Aorta (tissue), 5 donors: ENCODE data around the gene CATSPER3. TPM values are rescaled to one million over a fixed set of nuclear protein-coding genes. Genes with fewer than 3 reads are reported as not detected.

Experiments used
- ATAC-seq: fragments of 200-7000 bp; cut with Tn5 transposase; one replicate; pipeline ENCODE4 v1.9.1; 2022; ENCODE audit warnings: moderate library complexity; ENCODE audit not compliant: low FRiP score
- DNase-seq, 2 donors: peaks; one replicate each; pipeline ENCODE4 v3.0.0-alpha.2; 2020
- H3K27ac ChIP-seq, 2 donors: one replicate each; pipeline ENCODE4 v1.5.1; 2013; ENCODE audit warnings: low read length in 2 of 2, mild to moderate bottlenecking in 2 of 2, moderate library complexity in 2 of 2, control low read depth in 1 of 2, inconsistent platforms in 1 of 2, low read depth in 1 of 2
- H3K27me3 ChIP-seq, 2 donors: one replicate each; pipeline ENCODE4 v1.6.1; 2013; ENCODE audit warnings: control low read depth in 1 of 2, low read length in 1 of 2, mild to moderate bottlenecking in 1 of 2, moderate library complexity in 1 of 2; ENCODE audit not compliant: insufficient read depth in 2 of 2, control insufficient read depth in 1 of 2
- H3K36me3 ChIP-seq, 2 donors: one replicate each; pipeline ENCODE4 v1.6.1; 2013; ENCODE audit warnings: control low read depth in 1 of 2, low read length in 1 of 2, mild to moderate bottlenecking in 1 of 2; ENCODE audit not compliant: insufficient read depth in 2 of 2, control insufficient read depth in 1 of 2
- H3K4me1 ChIP-seq, 2 donors: one replicate each; pipeline ENCODE4 v1.6.1; 2013; ENCODE audit warnings: low read length in 2 of 2, control low read depth in 1 of 2, mild to moderate bottlenecking in 1 of 2, moderate library complexity in 1 of 2; ENCODE audit not compliant: insufficient read depth in 2 of 2, control insufficient read depth in 1 of 2
- H3K4me3 ChIP-seq, 2 donors: one replicate each; pipeline ENCODE4 v1.5.1; 2013; ENCODE audit warnings: low read length in 2 of 2, control low read depth in 1 of 2, mild to moderate bottlenecking in 1 of 2
- H3K9me3 ChIP-seq: one replicate; pipeline ENCODE4 v1.6.1; 2013; ENCODE audit warnings: mild to moderate bottlenecking, low read length; ENCODE audit not compliant: control insufficient read depth
- WGBS, 2 donors: extraction: QIAGEN DNeasy Blood & Tissue Kit; methylation state at CpG; one replicate each; pipeline ENCODE4 v1.1.7; 2013; 5-methylcytosine and 5-hydroxymethylcytosine counted together
- intact Hi-C, 2 donors: fragments of 100-400 bp; cut with DNase I; formaldehyde crosslinking; loops; one replicate each; pipeline versions ENCODE4 v1.14.2 to v1.15.0; 2022
- polyA plus RNA-seq, 2 donors: library from polyadenylated mRNA; stranded (reverse); fragments of 200-250 nt; gene quantifications; one replicate each; pipeline ENCODE4 v1.2.3, GENCODE V29; 2013
- total RNA-seq, 2 donors: library from RNA; stranded (reverse); fragmentation: NEBNext Ultra II Directional; extraction: Animal tissue kit (Norgen Biotek cat#: 25700); gene quantifications; one replicate each; pipeline ENCODE4 v1.2.1, GENCODE V29; 2021
- donor health status: healthy with polysubstance abuse.
- donor health status: Bipolar disorder and iron deficiency.
- donor health status: DM: no; HTN: no; CAD: no.
- donor health status: DM: no; HTN: no; CAD: no.
- donor health status: DM: yes; HTN: yes; CAD: no.

CATSPER3 gene
- total and polyA plus RNA-seq, 4 donors, result 0.29 to 1.3 (median 0.63) TPM

GRCh38 chr5:135011355-135012032 lies 43.8 kb downstream of the CATSPER3 start:
- Histone ChIP-seq H3K4me3 (no peak overlapping the region), H3K9me3 (no peaks in the 10 kb centered on the region), H3K27ac (no peak overlapping the region), H3K27me3 (no peaks in the 10 kb centered on the region), H3K36me3 (no peaks in the 10 kb centered on the region), H3K4me1 (peaks cover 0 to 8% of the 10 kb centered on the region in 2 donors)
- peak in 1 of 2 donors; percentile 55 for DNase-seq
- 93 to 97% methylated on average over 4 of the region's 4 CpGs for WGBS, 2 donors
- ATAC-seq, result no peak
- intact Hi-C loops, result loop anchor here in 1 of 2 donors (10.0 kb wide), 1 partner anchor 183 kb away; no protein-coding TSS in a partner anchor

GRCh38 chr5:135012033-135012588 lies 44.4 kb downstream of the CATSPER3 start:
- Histone ChIP-seq H3K27me3 (no peaks in the 10 kb centered on the region), H3K27ac (no peak overlapping the region), H3K4me1 (peaks cover 0 to 8% of the 10 kb centered on the region in 2 donors), H3K36me3 (no peaks in the 10 kb centered on the region), H3K4me3 (no peak overlapping the region), H3K9me3 (no peaks in the 10 kb centered on the region)
- intact Hi-C loops, result loop anchor here in 1 of 2 donors (10.0 kb wide), 1 partner anchor 183 kb away; no protein-coding TSS in a partner anchor
- WGBS, 2 donors, result 89 to 93% methylated on average over 2 of the region's 2 CpGs
- DNase-seq, result peak in 1 of 2 donors; percentile 52
- no peak for ATAC-seq

DNA sequence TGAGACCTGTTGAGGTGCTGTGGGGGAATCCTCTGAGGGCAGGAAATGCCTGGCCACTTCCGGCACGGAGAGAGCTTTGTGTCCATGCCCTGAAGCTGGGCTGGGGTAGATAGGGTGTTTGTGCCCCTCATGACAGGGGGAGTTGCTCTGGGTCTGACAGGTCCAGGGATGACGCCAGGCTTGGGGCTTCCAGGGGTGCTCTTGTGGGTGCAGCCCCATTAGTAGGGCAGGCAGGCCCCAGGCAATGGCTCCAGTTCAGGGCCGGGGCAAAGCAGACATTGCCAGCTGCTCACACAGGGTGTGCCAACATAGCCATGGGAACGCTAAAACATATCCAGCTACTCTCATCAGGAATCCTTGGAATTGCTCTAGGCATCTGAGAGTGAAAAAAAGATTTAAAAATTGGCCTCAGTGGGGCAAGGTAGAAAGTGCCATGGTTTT lies 45.3 kb downstream of the CATSPER3 start:
- no peak overlapping the region for H3K4me3 ChIP-seq
- intact Hi-C loops, result loop anchor here in 1 of 2 donors (10.0 kb wide), 1 partner anchor 182 kb away; no protein-coding TSS in a partner anchor
- peaks cover 0 to 8% of the 10 kb centered on the region in 2 donors for H3K4me1 ChIP-seq
- no peaks in the 10 kb centered on the region for H3K27me3 ChIP-seq
- WGBS, 2 donors, result 32 to 40% methylated on average over 5 of the region's 5 CpGs
- DNase-seq (peak in 1 of 2 donors; percentile 75), ATAC-seq (no peak)
- H3K27ac ChIP-seq, result peak overlapping the region in 1 of 2 donors; percentile 91
- H3K36me3 ChIP-seq, result no peaks in the 10 kb centered on the region
- no peaks in the 10 kb centered on the region for H3K9me3 ChIP-seq

DNA sequence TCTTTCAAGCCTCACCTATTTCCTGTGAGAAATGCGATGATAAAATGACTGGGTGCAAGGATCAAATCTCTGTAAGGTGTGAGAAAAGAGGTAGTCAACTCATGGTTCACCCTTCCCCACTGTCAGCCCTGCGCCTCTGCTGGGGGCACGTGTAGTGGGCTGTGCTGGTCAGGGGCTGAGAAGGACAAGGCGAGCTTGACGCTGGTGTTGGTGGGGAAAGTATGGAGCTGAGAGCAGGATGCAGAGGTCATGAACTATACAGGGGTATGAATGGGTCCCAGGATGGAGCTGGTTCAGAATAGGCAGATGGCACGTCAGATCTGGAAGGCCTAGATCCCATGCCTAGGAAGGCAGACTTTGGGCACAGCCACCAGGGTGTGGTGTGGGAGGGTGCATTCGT lies 45.7 kb downstream of the CATSPER3 start:
- Histone ChIP-seq H3K27ac (peak overlapping the region in 1 of 2 donors; percentile 91), H3K36me3 (no peaks in the 10 kb centered on the region), H3K4me3 (no peak overlapping the region), H3K9me3 (no peaks in the 10 kb centered on the region), H3K27me3 (no peaks in the 10 kb centered on the region), H3K4me1 (peaks cover 0 to 8% of the 10 kb centered on the region in 2 donors)
- ATAC-seq (no peak), DNase-seq (peak in 1 of 2 donors; percentile 51)
- whole genome bisulfite sequencing, 2 donors, result 75% methylated on average over 7 of the region's 7 CpGs
- intact Hi-C loops, result loop anchor here in 1 of 2 donors (10.0 kb wide), 1 partner anchor 181 kb away; no protein-coding TSS in a partner anchor

- intact Hi-C loops, result loop anchor here in 1 of 2 donors (10.0 kb wide), 1 partner anchor 181 kb away; no protein-coding TSS in a partner anchor
- H3K9me3 ChIP-seq, result no peaks in the 10 kb centered on the region
- peak overlapping the region in 1 of 2 donors; percentile 91 for H3K27ac ChIP-seq
- no peak overlapping the region for H3K4me3 ChIP-seq
- no peaks in the 10 kb centered on the region for H3K27me3 ChIP-seq
- DNase-seq, result peak; percentile 70 to 83
- H3K4me1 ChIP-seq, result peaks cover 0 to 8% of the 10 kb centered on the region in 2 donors
- ATAC-seq, result peak; percentile 52
- 12 to 13% methylated on average over 10 of the region's 10 CpGs for WGBS, 2 donors
- H3K36me3 ChIP-seq, result no peaks in the 10 kb centered on the region
These were observed 46.4 kb downstream of the CATSPER3 start for GRCh38 chr5:135013947-135014570.

GRCh38 chr5:135015942-135016341 lies 48.2 kb downstream of the CATSPER3 start:
- H3K36me3 ChIP-seq, result no peaks in the 10 kb centered on the region
- ATAC-seq (no peak), DNase-seq (no peak)
- 96 to 97% methylated on average over 6 of the region's 6 CpGs for WGBS, 2 donors
- peaks cover 0 to 8% of the 10 kb centered on the region in 2 donors for H3K4me1 ChIP-seq
- no peaks in the 10 kb centered on the region for H3K27me3 ChIP-seq
- no peaks in the 10 kb centered on the region for H3K9me3 ChIP-seq
- intact Hi-C loops, result loop anchor here in 1 of 2 donors (10.0 kb wide), 1 partner anchor 179 kb away; no protein-coding TSS in a partner anchor
- H3K27ac ChIP-seq, result no peak overlapping the region
- H3K4me3 ChIP-seq, result no peak overlapping the region

GRCh38 chr5:135016861-135017290 lies 49.2 kb downstream of the CATSPER3 start:
- Histone ChIP-seq H3K27me3 (no peaks in the 10 kb centered on the region), H3K4me1 (peaks cover 0 to 8% of the 10 kb centered on the region in 2 donors), H3K36me3 (no peaks in the 10 kb centered on the region), H3K9me3 (no peaks in the 10 kb centered on the region), H3K27ac (no peak overlapping the region), H3K4me3 (no peak overlapping the region)
- no peak for ATAC-seq
- intact Hi-C loops, result loop anchor here in 1 of 2 donors (10.0 kb wide), 1 partner anchor 178 kb away; no protein-coding TSS in a partner anchor
- peak in 1 of 2 donors; percentile 34 for DNase-seq
- WGBS, 2 donors, result 47 to 63% methylated on average over 11 of the region's 11 CpGs

DNA sequence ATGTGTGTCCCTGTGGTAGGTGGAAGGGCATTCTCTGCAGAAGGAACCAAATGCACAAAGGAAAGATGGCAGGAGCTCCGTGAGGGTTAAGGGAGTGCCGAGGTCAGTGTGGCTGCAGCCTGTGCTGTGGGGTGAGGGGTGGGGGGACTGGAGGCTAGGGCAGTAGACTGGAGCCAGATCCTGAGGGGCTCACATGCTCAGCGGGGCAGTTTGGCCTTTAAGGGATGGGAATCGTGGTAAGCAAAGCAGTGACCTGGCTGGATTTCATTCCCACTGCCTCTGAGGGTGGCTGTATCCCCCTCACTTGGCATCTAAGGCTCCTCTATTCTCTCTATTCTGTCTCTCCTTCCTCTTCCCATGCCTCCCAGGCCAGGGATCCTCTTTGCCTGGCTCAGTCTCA lies 50.8 kb downstream of the CATSPER3 start:
- intact Hi-C loops, result loop anchor here in 1 of 2 donors (10.0 kb wide), 1 partner anchor 176 kb away; no protein-coding TSS in a partner anchor
- H3K36me3 ChIP-seq, result no peaks in the 10 kb centered on the region
- peaks cover 0 to 7% of the 10 kb centered on the region in 2 donors for H3K4me1 ChIP-seq
- no peaks in the 10 kb centered on the region for H3K27me3 ChIP-seq
- H3K9me3 ChIP-seq, result no peaks in the 10 kb centered on the region
- H3K27ac ChIP-seq, result no peak overlapping the region
- H3K4me3 ChIP-seq, result no peak overlapping the region
- DNase-seq, result peak in 1 of 2 donors; percentile 23
- WGBS, 2 donors, result 96 to 100% methylated on average over 4 of the region's 4 CpGs
- no peak for ATAC-seq
